Amniotic epithelial cell (primary cell): Measurements from ENCODE around the gene CYP3A4.
"Not testable (repeated sequence)": the region's sequence is repeated elsewhere in the genome, so short reads cannot be mapped to it uniquely, and the experiment has no call there.

ENCODE experiments used
- DNase-seq: peaks from one replicate; pipeline ENCODE4 v3.0.0-alpha.2; 2010; ENCODE audit warnings: low read depth

CYP3A4 gene

DNA sequence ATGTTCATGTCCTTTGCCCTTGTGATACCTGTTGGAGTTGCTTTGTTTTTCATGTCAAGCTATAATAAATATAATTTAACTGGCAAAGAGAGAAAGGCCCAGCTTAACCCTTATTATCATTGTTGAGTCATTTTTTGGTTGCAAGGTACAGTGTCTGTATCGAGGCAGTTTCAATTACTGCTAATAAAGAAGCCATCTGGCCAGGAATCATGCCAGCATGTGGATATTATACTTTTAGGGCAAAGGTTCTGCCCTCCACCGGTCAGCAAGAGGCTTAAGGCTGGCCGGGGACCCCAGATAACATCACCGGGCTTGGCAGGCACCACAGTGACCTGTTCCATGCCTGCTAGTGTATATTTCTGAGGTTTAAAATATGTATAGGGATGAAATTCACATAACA is 9.0 kb upstream of the CYP3A4 start:
- no peak for DNase-seq

DNA sequence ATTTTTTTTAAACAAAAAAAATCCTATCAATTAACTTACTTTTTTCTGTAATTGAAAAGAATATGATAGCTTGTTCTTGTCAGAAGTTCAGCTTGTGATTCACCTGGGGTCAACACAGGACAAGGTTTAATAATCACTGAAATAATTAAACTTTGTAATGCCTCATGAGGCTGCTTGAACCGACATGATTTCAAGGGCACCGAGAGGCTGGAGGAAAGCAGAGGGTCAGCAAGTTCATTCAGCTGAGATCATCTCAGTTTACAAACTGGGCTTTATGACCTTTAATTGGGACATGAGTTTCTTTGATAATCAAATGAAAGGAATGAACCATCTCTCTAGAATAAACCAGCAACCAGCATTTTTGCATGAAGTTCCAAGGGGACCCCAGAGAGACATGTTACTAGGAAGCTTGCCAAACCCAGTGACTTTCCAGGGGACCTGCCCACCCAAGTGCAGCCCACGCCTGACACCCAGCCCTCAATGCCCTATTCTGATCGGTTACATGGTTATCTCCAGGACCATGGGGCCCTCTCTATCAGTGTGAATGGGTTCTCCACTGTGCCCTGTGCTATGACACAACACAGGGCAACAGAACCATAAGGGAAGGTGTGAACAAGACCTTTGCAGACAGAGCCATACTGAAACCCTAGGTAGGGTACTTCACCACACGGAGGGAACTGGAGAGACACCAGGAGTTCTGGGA is 7.8 kb upstream of the CYP3A4 start:
- no peak for DNase-seq

GRCh38 chr7:99791021-99791420 is 7.0 kb upstream of the CYP3A4 start:
- DNase-seq = no peak

DNA sequence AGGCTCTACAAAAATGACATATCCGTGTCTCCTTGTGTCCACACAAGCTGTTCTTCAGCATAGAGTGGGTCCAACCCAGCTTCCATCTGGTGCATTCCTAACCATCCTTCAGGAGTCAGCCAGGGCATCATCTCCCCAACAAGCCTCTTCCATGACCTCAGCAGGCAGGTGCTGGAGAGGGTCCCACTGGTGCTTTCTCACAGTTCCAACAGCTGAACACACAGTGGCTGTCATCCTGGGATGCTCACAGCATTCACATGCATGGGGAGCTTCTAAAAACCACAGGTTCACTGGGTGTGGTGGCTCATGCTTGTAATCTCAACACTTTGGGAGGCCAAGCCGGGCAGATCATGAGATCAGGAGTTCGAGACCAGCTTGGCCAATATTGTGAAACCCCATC is 6.4 kb upstream of the CYP3A4 start:
- DNase-seq = no peak

- DNase-seq = no peak
These were observed 5.6 kb upstream of the CYP3A4 start for GRCh38 chr7:99789441-99790070.

GRCh38 chr7:99788554-99788953 is 4.6 kb upstream of the CYP3A4 start:
- DNase-seq = no peak

DNA sequence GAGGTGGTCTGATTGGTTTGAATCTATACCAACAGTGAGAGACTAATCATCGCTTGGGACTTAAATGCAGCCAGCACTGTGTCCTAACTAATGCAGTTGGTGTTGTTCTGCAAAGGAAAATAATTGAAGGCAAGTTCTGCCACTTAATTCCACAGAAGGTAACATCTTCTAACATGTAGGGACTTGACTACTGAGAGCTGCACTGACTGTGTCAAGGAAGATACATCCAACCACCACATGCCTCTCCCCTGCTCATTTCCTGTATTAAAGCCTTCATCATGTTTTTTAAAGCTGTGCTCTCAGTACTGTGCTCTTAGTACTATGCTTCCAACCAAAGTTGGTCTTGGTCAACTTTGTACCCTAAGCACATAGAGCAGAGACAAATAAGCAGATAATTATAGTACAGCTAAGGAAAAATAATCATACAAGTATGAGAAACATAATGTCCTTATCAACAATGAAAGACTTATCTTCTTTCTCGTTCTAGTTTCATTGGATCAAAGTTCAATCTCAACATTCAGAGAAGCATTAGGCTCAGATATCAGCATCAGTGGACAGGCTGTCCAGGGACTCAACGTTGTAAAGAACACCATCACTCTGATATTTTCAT is 2.8 kb upstream of the CYP3A4 start:
- no peak for DNase-seq

- DNase-seq = not testable (repeated sequence)
These were observed 1.7 kb upstream of the CYP3A4 start for GRCh38 chr7:99785654-99786053.

GRCh38 chr7:99782012-99782953 is 1.7 kb downstream of the CYP3A4 start:
- DNase-seq = no peak

DNA sequence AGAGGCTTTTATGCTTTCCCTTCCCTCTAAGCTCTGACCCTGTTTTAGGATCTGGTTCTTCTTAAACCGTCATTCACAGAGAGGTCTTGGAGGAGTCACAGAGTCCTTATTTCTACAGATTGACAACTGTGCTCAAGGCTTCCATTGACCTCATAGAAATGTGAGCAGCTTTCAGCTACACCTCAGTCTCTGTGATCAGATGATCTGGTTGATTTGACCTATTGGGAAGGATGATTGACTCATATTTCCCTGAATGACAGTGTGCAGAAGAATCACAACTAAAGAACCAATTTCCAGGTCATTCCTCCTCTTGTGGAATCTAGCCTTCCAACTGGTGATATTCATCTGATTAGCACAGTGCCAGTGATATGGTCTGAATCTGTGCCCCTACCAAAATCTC is 3.4 kb downstream of the CYP3A4 start:
- DNase-seq = no peak

GRCh38 chr7:99779949-99780348 is 4.0 kb downstream of the CYP3A4 start:
- no peak for DNase-seq

DNA sequence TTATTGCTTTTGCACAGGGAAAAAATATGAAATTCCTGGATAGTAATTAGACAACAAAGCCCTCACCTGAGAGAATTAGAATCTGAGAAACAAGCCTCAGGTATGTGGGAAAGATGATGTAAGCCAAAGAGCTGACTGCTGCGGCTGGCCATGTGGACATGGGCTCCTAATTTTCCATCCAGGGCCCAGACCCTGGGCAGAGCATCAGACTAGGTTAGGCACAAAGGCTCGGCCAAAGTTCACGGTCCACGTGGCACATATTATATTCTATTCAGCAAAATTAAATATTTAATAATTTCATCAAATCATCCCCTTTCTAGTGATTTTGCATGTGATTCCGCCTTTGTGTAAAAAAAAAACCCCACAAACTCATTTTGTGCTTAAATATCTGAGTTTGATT is 5.1 kb downstream of the CYP3A4 start:
- DNase-seq = no peak

- not testable (repeated sequence) for DNase-seq
These were observed 10.6 kb downstream of the CYP3A4 start for GRCh38 chr7:99773395-99773794.

- no peak for DNase-seq
These were observed 11.4 kb downstream of the CYP3A4 start for GRCh38 chr7:99772565-99772964.

DNA sequence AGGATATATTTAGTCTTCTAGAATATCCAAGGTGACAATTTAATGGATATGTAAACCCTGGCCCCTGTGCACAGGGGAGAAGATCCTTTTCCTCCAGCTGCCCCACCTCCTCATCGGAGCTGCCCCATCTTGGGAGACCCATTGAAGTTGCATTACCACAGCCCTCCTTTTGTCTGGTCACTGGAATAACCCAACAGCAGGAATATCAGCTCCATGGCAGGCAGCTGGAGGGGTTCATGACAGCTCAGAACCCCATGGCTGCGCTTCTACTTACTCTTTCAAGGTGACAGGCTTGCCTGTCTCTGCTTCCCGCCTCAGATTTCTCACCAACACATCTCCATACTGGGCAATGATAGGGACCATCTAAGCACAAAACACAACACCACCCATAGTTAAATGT is 14.5 kb downstream of the CYP3A4 start:
- not testable (repeated sequence) for DNase-seq

DNA sequence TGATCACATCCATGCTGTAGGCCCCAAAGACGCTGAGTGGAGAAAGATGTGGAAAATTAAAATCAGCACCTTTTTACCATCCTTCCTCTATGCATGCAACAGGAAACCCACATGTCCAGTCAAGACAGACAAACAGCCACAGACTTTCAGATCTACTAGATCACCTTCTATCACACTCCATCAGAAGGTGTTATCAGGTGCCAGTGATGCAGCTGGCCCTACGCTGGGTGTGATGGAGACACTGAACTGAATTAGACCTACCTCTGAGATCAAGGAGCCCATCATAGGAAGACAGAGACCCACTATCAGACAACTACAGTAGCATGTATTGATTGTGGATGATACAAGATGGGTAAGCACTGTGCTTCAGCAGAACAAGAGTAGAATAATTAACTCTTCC is 15.5 kb downstream of the CYP3A4 start:
- DNase-seq = no peak

DNA sequence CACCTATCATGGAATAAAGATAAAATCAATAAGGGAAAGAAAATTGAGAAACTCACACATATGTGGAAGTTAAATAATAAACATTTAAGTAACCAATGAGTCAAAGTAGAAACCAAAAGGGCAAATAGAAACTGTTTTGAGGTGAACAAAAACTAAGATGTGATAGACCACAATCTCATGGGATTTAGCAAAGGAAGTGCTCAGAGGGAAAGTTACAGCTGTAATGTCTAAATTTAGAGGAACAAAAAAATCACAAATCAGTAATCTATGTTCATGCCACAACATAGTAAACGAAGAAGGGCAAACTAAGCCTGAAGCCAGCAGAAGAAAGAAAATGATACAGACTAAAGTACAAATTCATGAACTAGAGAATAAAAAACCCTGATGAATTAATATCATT is 16.3 kb downstream of the CYP3A4 start:
- DNase-seq = no peak

GRCh38 chr7:99766484-99767099 is 17.4 kb downstream of the CYP3A4 start:
- DNase-seq = no peak

GRCh38 chr7:99764478-99764877 is 19.5 kb downstream of the CYP3A4 start:
- no peak for DNase-seq

DNA sequence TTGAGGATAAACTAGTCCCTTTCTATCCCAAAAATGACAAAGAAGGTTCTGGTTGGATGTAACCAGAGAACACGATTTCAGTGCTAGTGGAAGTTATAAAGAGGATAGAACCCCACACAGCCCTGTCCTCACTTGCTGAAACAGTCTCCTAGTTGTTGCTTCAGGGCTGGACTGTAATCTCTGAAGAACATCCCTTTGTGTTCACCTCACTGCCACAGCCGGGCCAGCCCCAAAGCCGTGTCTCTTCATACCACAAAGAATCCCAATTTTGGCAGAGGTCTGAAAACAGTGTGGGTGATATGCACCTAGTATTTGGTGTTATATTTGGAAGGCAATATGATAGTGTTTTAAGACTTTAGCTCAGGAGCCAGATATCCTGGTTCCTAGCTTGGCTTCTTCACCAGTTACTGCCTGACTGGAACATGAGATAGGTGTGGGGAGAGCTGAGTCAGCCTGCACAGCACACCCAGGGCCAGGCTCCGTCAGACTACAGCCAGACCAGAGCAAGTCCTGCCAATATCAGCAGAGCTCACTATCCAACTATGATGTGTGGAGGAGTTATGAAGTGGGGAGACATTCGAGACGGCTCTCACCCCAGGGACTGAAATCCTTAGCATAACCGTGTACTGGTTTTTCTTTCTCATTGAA is 21.2 kb downstream of the CYP3A4 start:
- DNase-seq = peak; percentile 75

DNA sequence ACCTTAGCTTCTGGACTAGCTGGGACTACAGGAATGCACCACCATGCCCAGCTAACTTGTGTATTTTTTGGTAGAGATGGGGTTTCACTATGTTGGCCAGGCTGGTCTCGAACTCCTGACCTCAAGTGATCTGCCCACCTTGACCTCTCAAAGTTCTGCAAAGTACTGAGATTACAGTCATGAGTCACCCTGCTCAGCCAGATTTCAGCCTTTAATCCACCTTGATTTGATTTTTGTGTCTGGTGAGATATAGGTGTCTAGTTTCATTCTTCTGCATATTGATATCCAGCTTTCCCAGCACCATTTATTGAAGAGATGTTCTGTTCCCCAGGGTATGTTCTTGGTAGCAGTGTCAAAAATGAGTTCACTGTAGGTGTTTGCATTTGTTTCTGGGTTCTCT is 28.9 kb downstream of the CYP3A4 start:
- no peak for DNase-seq
